NOMO-1 treated with DMSO at 0.1 percent for 48 hours (cell line): ENCODE results near the gene SLC9A3.
A peak's percentile ranks its signal among the peaks of the same experiment; 100 is the strongest.

Experiments
- DNase-seq: peaks from one replicate; lab custom pipeline; 2025; ENCODE audit not compliant: unreplicated experiment; lab: John Stamatoyannopoulos, UW

SLC9A3 gene

DNA sequence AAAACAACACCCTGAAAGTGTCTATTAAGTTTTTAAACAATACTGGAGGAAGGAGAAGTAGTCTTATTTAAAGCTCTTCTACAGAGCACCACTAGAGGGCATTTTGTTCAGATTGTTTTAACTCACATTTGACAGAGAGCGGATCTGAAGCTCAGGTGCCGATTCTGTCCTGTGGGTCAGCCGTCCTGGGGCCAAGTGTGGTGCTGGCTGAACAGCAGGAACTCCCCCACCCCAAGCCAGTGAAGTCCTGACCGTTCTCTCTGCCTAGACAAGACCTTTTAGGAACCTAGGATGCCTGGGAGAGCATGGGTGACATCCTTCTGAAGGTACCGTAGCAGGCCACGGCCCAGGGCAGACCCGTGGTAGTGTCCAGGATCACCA is 77.4 kb downstream of the SLC9A3 start:
- peak; percentile 87 for DNase-seq

DNA sequence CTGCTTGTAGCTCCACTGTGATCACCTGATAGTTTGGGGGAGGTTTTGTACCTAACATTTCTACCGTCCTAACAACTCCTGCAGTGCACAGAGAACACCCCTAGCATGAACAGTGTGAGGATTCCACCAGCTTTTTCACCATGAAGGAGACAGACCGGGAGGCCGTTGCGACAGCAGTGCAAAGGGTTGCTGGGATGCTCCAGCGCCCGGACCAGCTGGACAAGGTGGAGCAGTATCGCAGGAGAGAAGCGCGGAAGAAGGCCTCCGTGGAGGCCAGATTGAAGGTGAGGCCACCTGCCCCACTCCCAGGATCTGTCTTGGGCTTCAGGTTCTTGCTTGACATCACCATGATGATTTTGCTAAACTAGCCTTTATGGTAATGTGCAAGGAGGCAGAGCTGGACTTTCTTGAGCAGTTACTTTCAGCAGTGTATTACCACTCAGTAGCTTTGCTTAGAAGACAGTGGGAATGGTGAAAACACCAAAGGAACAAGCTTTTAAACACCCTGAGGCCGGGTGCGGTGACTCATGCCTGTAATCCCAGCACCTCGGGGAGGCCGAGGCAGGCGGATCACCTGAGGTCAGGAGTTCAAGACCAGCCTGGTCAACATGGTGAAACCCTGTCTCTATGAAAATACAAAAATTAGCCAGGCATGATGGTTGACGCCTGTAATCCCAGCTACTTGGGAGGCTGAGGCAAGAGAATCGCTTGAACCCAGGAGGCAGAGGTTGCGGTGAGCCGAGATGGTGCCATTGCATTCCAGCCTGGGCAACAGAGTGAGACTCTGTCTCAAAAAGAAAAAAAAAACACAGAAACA is 78.0 kb downstream of the SLC9A3 start:
- DNase-seq: no peak

DNA sequence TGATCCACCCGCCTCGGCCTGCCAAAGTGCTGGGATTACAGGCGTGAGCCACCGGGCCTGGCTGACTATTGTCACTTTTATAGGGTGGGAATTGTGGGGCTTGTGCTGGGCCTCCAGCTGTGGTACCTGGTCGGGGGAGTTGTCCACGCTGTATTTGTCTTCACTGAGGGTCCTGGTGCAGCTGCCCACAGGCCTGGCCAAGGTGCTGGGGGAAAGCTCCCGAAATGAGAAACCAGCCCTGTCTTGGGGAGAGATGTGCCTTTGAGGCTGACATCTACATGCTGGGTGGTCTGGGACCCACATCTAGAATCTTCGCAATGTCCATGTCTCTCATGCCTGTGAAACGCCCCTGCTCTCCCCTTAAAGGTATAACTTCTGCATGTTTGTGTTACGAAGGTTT is 78.7 kb downstream of the SLC9A3 start:
- DNase-seq: no peak

DNA sequence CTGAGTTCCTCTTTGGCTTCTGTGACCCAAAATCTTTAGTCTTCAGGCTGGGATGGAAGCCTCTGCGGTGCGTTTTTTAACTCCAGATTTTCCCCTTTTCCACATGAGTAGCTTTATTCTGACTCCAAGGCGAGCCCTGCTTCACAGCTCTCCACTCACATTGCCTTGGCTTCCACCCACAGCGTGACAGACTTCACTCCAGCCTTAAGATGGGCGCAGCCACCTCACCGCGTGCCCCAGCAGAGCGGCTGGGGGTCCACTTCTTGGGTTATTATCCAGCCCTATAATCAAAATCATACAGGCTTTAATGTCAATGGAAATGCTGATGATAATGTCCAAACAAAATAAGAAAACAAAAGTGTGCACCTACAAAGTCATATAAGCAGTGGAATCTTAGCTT is 80.0 kb downstream of the SLC9A3 start:
- DNase-seq: no peak

DNA sequence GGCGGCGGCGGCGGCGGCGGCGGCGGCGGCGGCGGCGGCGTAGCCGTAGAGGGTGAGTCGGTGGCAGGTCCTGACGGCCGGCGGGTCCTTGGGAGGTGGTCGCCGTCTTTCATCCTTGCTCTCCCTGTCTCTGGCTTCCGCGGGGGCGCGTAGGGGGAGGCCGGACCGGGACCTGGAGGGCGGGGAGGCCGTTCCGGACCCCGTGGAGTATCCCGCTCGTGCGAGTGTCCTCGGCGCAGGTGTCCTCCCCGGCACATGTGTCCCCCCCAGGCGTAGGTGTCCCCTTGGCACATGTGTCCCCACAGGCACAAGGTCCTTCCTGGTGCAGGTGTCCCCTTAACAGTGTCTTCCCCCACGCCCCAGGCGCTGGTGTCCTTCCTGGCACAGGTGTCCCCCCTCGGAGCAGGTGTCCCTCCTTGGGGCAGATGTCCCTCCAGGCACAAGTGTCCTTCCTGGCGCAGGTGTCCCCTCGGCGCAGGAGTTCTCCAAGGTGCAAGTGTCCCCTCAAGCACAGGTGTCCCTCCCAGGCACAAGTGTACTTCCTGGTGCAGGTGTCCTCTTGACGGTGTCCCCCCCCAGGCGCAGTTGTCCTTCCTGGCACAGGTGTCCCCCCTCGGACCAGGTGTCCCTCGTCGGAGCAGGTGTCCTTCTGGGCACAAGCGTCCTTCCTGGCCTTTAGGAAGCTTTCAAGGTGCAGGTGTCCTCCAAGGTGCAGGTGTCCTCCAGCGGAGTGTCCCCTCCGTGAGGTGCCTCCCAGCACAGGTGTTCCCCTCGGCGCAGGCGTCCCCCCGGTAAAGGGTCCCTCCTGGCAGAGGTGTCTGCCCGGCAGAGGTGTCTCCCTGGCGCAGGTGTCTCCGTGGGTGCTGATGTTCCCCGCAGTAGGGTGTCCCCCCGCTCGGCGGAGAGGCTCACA is 80.8 kb downstream of the SLC9A3 start:
- DNase-seq: peak; percentile 24

DNA sequence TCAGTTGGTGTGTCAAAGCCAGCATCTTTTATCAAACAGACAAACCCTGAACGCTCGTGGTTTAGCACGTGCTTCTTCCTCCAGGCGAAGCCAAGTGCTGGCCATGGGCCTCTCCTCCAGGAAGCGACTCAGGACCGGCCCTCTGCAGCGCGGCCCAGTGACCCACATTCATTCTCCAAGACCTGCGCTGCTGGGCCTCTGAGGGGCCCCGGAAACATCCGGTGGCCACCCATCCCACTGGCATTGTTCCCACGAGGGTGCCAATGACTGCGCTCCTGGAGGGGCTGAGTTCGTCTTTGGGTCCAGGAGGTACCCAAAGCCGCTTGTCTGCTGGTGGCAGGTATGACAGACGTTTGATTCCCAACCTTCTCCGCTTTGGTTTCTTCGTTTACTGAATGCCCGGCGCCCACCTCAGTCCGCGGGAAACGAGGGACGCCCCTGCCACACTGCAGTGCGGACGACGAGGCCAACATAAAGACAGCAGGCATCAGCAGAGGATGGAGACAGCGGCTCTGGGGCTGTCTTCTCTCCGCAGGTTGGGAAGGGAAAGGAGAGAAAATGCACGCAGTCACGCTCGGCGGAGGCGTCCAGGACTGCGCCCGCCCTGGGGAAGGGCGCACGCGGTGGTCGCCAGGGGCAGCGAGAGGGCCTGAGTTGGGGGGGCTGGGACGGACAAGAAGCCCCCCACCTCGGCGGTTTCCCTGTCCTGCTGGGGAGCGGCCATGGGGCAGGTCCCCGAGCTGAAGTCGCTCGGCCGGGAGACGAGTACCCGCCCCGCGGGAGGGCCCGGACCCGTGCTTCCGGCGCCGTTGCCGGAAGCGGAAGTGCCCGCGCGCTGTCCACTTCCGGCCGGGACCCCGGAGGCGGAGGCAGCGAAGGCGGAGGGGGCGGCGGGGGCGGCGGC is 81.7 kb downstream of the SLC9A3 start, which contains the start of gene EXOC3:
Gene EXOC3, plus strand, starts transcription at position 842 of the 904 bp plus-strand sequence. CDS start 3,030 bp downstream, outside the sequence.
- peak; percentile 87 for DNase-seq

DNA sequence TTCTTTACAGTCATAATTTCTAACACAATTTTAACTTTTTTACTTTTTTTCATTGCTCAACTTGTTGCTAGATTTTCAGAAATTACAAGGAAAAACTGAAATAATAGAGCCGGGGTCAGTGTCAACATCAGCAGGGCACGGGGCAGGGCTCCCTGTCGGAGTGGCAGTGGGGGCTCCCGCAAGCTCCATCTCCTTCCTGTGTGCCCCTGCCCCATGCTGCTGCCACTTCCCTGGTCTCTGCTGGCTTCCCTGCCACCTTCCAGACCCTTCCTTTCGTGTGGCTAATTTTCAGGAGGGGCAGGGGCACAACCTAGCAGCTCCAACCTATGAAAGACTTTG is 82.3 kb downstream of the SLC9A3 start:
- DNase-seq: no peak

DNA sequence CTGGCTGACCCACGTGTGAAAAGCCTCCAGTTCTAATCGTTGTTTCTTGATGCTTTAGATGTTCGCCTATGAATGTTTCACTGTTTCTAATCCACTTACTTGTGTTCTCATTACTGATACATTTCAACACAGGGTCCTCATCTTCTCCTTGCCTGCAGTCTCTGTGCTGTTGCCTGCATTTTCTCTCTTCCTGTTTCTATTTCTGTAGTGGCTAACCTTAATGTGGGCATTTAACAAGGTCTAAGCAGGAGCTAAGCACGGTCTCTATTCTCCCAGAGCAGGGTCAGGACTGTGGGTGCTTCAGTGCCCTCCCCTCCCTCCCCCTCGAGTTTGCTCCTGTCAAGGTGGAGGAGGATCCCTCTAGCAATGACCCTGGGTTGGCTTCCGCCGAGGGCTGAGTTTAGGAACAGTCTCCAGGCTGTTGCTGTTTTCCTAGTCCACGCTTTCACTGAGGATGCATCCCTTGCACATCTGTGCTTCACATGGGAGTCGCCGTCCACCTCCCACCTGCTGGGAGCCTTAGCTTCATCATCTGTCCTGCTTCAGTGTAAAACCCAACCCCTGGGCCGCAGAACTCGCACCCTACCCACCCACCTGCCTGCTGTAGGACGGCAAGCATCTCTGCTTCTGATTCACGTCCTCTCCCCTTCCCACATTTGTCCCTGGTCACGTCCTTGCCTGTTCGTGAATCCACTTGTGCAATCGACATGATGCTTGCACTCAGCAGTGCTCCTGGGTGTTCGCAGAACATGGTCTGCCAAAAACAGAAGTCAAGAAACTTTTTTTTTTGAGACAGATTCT is 83.6 kb downstream of the SLC9A3 start:
- peak; percentile 99 for DNase-seq

DNA sequence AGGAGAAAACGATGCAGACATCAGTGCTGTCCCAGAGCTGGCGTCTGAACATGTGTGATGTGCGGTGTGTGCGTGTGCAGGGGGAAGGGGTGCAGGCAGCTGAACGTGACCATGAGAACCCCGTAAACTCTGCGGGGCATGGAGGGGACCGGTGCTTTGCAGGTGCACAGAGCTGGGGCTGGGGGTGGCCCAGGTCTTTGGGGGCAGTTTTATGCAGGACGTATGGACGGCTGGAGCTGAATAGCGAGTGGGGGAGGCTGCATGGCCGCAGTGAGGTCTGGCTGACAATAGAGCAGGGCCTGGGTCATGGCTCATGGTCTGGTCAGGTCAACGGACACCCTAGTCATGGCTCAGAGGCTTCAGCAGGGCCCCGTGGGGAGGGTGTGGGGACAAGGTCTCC is 84.6 kb downstream of the SLC9A3 start:
- DNase-seq: no peak

DNA sequence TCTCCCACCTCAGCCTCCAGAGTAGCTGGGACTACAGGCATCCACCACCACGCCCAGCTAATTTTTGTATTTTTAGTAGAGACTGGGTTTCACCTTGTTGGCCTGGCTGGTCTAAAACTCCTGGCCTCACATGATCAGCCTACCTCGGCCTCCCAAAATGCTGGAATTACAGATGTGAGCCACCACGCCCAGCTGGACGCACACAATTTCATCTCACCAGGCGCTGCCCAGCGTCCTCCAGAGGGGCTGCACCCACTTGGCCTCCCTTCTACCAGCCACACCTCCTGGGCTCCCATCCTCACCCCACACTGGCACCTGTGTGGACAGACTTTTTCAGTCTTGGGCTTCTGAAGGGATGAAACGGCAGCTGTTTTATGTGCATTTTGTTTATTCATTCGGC is 85.1 kb downstream of the SLC9A3 start:
- DNase-seq: no peak

DNA sequence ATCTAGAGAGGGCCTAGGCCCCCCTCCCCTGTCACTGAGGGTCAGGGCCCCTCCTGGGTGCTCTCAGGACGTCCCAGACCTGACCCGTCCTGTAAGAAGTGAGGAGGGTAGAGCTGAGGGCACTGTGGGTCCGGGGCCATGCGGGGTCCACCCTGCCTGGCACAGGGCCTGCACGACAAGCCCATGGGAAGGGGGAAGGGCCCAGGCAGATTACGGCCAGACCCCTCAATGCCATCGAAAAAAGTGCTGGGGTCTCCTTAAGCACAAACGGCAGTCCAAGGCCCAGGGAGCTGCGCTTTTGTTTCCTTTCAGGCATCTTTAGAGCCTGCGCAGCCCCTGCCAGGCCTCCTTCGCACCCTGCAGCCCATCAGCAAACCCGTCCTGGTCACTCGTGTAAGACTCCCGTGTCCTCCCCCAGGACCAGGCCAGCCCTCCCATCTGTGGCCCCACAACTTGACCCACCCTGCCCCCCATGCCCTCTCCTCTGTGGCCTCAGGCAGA is 85.7 kb downstream of the SLC9A3 start:
- no peak for DNase-seq

DNA sequence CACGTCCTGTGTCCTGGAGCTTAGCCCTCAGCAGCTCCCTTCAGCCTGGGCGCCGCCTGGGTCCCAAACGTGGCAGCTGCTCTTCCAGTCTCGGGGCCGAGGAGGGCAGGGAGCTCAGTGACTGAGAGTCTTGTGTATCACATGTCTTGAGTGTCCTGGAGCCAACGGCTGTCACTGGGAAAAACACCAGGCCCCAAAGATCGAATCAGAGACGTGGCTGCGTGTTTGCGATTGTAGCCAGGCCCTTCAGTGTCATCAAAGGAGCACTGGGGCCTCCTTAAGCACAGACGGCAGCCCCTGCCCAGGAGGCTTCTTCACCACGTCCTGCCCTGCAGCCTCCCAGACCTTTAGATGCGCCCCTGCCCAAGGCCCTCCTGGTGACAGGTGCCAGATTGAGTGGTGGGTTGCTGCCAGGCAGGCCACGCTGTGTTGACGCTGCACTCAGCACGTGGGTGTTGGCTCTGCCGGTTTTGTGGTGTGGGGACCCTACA is 86.9 kb downstream of the SLC9A3 start:
- no peak for DNase-seq

DNA sequence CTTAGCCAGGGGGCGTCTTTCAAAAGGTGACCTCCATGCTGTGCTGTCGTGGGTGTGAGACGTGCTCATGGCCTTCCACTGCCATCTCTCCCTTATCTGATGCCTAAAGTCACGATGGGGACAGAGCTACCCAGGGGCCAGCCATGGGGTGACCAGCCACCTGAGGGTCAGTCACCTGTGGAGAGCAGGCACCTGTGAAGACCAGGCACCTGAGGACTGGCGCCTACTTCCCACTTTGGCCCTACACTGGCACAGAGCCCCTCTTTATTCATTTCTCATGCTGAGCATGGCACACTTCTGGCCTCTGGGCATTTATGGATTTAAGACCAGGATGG is 87.6 kb downstream of the SLC9A3 start:
- DNase-seq: no peak

DNA sequence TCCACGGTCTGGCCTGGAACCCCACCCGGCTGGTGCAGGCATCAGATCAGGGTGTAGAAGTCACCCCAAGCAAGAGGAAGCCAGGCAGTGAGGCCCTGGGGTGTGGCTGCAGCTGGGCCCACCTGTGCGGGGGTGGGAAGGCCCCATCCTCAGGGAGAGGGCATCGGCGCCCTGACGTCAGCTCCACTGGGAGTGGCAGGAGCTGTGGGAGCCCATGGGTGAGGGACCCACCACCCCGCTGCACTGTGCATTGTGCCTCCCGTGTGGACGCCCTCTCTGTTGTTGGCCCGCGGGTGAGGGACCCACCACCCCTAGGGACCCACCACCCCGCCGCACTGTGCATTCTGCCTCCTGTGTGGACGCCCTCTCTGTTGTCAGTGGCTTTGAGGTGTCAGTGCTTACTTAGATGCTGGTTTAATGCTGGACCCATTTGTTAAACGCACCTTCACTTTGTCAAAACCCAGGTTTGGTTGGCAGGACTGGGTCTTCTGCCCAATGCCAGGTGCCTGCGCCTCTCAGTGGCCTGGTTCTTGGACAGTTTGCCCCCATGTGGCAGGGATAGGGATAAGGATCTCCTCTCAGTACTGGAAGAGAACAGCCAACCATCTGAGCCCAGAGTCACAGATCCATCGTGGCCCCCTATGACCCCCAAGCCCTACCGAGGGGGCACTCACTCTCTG is 88.1 kb downstream of the SLC9A3 start:
- no peak for DNase-seq

DNA sequence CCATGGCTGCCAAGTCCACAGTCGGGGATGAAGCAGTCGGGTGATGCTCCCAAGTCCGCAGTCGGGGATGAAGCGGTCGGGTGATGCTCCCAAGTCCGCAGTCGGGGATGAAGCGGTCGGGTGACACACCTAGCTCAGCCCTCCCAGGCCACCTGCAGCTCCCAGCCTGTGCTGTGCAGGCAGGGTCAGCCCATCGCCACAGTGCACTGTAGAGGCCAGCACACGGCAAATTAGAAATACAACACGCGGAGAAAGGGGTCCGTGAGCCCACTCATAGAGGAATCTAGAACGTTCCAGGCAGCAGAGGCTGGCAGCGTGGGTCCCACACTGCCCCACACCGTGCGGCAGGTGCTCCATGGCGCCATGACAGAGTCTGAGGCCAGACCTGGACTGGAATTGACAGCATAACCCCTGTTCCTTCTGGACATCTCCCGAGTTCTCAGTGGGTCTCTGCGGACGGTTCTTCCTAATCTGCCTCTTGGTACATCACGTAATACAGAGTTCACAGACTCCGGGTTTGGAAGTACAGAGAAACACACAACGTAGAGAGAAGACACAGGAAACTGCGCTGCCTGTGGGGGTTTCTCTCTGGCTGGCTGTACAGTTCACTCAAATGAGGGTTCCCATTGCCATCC is 89.0 kb downstream of the SLC9A3 start:
- DNase-seq: no peak

DNA sequence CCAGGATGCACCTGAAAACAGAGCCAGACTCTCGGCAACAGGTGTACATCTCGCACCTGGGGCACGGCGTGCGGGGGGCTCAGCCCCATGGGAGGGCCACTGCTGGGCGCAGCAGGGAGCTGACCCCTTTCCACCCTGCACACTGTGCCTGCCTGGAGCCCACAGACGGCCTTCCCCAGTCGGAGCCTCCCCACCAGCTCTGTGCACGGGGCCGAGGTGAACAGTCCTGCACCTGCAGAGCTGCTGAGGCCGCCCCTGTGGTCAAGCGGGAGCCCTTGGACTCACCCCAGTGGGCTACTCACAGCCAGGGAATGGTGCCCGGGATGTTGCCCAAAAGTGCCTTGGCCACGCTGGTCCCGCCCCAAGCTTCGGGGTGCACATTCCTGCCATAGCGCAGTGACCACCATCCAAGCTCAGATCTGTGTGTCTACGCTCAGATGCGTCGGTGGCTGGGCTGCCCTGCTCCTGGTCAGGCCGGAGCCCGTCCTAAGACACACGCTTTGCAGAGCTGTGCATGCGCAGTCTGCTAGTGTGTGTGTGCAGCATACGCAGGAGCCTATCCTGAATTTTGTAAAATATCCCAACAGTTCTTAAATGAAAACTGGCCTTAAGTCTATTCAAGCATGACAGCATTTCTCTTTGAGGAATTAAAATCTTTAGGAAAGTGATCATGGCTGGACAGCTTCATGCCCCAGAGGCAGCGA is 89.7 kb downstream of the SLC9A3 start:
- no peak for DNase-seq

DNA sequence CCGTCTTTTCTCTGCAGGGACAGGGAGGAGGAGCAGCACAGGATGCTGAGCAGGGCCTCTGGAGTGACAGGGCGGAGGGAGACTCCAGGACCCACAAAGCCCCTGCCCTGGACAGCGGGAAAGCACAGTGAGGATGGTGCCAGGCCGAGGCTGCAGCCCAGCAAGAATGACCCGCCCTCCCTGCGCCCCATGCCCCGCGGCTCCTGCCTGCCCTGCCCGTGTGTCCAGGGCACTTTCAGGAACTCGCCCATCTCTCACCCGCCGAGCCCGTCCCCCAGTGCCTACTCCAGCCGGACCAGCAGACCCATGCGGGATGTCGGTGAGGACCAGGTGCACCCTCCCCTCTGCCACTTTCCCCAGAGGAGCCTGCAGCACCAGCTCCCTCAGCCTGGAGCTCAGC is 90.4 kb downstream of the SLC9A3 start:
- no peak for DNase-seq
